ENCODE data around the gene RHBDD3. TPM values are rescaled to one million over a fixed set of nuclear protein-coding genes. Genes with fewer than 3 reads are reported as not detected.

The RHBDD3 gene
- polyA plus RNA-seq, 3 donors, result 4.0 to 11.1 (median 4.8) TPM

- peaks cover 11 to 56% of the 10 kb centered on the region in 2 donors for H3K27me3 ChIP-seq (ENCODE audit: control insufficient read depth in 2 of 2, insufficient read depth in 2 of 2, low read length in 2 of 2)
- H3K36me3 ChIP-seq (replicated peaks in 1 of 2; ENCODE audit: control insufficient read depth in 1 of 2, insufficient read depth in 2 of 2, low read length in 2 of 2), result no peaks in the 10 kb centered on the region
- 90% methylated on average over 13 of the region's 21 CpGs for WGBS (ENCODE audit: insufficient coverage)
- H3K36me3 Mint-ChIP-seq, result peaks cover 16 to 20% of the 10 kb centered on the region in 2 donors
- H3K4me1 ChIP-seq (ENCODE audit: control insufficient read depth in 1 of 2, insufficient read depth in 2 of 2, low read length in 2 of 2), result peaks cover 48 to 87% of the 10 kb centered on the region in 2 donors
- H3K9me3 ChIP-seq (replicated peaks in 1 of 2; ENCODE audit: control insufficient read depth in 1 of 2, insufficient read depth in 1 of 2, low read length in 2 of 2), result peaks cover 4 to 11% of the 10 kb centered on the region in 2 donors
- H2AFZ ChIP-seq (ENCODE audit: insufficient read depth, low read depth, low read length, poor library complexity, severe bottlenecking), result no peak overlapping the region
- H3K9ac ChIP-seq (ENCODE audit: insufficient read depth, low read length, poor library complexity, severe bottlenecking), result no peak overlapping the region
- H3K27me3 Mint-ChIP-seq (ENCODE audit: low read depth in 3 of 3), result peaks cover 39 to 67% (median 52%) of the 10 kb centered on the region in 3 donors
- DNase-seq, result no peak
- intact Hi-C loops (cut with micrococcal nuclease), result loop anchor here (5.0 kb wide), 2 partner anchors 37 to 78 kb away; partner anchors contain the start of gene AP1B1 (in 1 of the 2)
- peaks cover 4 to 22% (median 16%) of the 10 kb centered on the region in 7 donors for H3K9me3 Mint-ChIP-seq
- peak overlapping the region in 1 of 2 donors; percentile 14 for H3K27ac ChIP-seq (ENCODE audit: low read depth in 1 of 2, low read length in 2 of 2)
- H3K4me3 ChIP-seq (replicated peaks in 1 of 3; ENCODE audit: low read depth in 2 of 3, low read length in 3 of 3), result peak overlapping the region in 1 of 3 experiments; percentile 0
- no peaks in the 10 kb centered on the region for H4K20me1 ChIP-seq (ENCODE audit: insufficient read depth, low read length)
- TF ChIP-seq CTCF (IDR thresholded peaks at IDR 0.05), result no peak
- H3K4me2 ChIP-seq (replicated peaks; ENCODE audit: extremely low read depth, low read length, poor library complexity, severe bottlenecking), result peak overlapping the region; percentile 27
- peak overlapping the region in 6 of 7 donors; percentile 57 to 90 (median 79) for H3K27ac Mint-ChIP-seq
- H3K4me3 Mint-ChIP-seq, result peak overlapping the region in 1 of 2 donors; percentile 42
- H3K4me1 Mint-ChIP-seq, result peaks cover 58% of the 10 kb centered on the region
- H3K79me2 ChIP-seq (ENCODE audit: insufficient read depth, low read length), result no peaks in the 10 kb centered on the region
Observed at GRCh38 chr22:29309332-29310064, 41.7 kb upstream of the RHBDD3 start.

GRCh38 chr22:29308791-29309262 is 41.0 kb upstream of the RHBDD3 start:
- Histone ChIP-seq H4K20me1 (ENCODE audit: insufficient read depth, low read length) (no peaks in the 10 kb centered on the region), H3K36me3 (replicated peaks in 1 of 2; ENCODE audit: control insufficient read depth in 1 of 2, insufficient read depth in 2 of 2, low read length in 2 of 2) (no peaks in the 10 kb centered on the region), H3K4me2 (replicated peaks; ENCODE audit: extremely low read depth, low read length, poor library complexity, severe bottlenecking) (peak overlapping the region; percentile 27), H3K27ac (ENCODE audit: low read depth in 1 of 2, low read length in 2 of 2) (no peak overlapping the region), H3K79me2 (ENCODE audit: insufficient read depth, low read length) (no peaks in the 10 kb centered on the region), H3K9me3 (replicated peaks in 1 of 2; ENCODE audit: control insufficient read depth in 1 of 2, insufficient read depth in 1 of 2, low read length in 2 of 2) (peaks cover 4 to 11% of the 10 kb centered on the region in 2 donors), H3K9ac (ENCODE audit: insufficient read depth, low read length, poor library complexity, severe bottlenecking) (no peak overlapping the region), H3K27me3 (ENCODE audit: control insufficient read depth in 2 of 2, insufficient read depth in 2 of 2, low read length in 2 of 2) (peaks cover 5 to 50% of the 10 kb centered on the region in 2 donors), H3K4me3 (replicated peaks in 1 of 3; ENCODE audit: low read depth in 2 of 3, low read length in 3 of 3) (peak overlapping the region in 1 of 3 experiments; percentile 0), H3K4me1 (ENCODE audit: control insufficient read depth in 1 of 2, insufficient read depth in 2 of 2, low read length in 2 of 2) (peaks cover 49 to 86% of the 10 kb centered on the region in 2 donors), H2AFZ (ENCODE audit: insufficient read depth, low read depth, low read length, poor library complexity, severe bottlenecking) (no peak overlapping the region)
- TF ChIP-seq CTCF (IDR thresholded peaks at IDR 0.05), result no peak
- DNase-seq, result no peak
- WGBS (ENCODE audit: insufficient coverage), result 59% methylated on average over 13 of the region's 13 CpGs
- peaks cover 58% of the 10 kb centered on the region for H3K4me1 Mint-ChIP-seq
- intact Hi-C loops (cut with micrococcal nuclease), result loop anchor here in 1 of 2 donors (5.0 kb wide), 1 partner anchor 37 kb away; no protein-coding TSS in a partner anchor
- peak overlapping the region in 1 of 2 donors; percentile 46 for H3K4me3 Mint-ChIP-seq
- peak overlapping the region in 3 of 7 donors; percentile 78 to 90 (median 78) for H3K27ac Mint-ChIP-seq
- H3K36me3 Mint-ChIP-seq, result peaks cover 9 to 17% of the 10 kb centered on the region in 2 donors
- H3K9me3 Mint-ChIP-seq, result peaks cover 4 to 16% (median 12%) of the 10 kb centered on the region in 7 donors
- H3K27me3 Mint-ChIP-seq (ENCODE audit: low read depth in 3 of 3), result peaks cover 33 to 62% (median 45%) of the 10 kb centered on the region in 3 donors

Measured in CD14-positive monocyte (primary cell).